Measurements from ENCODE around the gene USH2A.

GRCh38 chr1:216095400-216095799 lies 327.8 kb downstream of the USH2A start:
- TF ChIP-seq CTCF (IDR thresholded peaks at IDR 0.05) (no peak), POLR2A (IDR thresholded peaks at IDR 0.05) (no peak)

Data from transverse colon (tissue), 3 donors.